ENCODE measurements around the gene CDHR3. TPM values are rescaled to one million over a fixed set of nuclear protein-coding genes. Genes with fewer than 3 reads are reported as not detected.

CDHR3 gene
- total and polyA plus RNA-seq, 10 of the 15 experiments (the other 5 are each of a cell fraction or from before 2014, with no cell fraction given) = 0.06 to 0.11 TPM; not detected in 8

GRCh38 chr7:106052681-106053080, 89.6 kb downstream of the CDHR3 start:
- Histone ChIP-seq H3K79me2 (ENCODE audit: control insufficient read depth, insufficient read depth, low read length) (no peaks in the 10 kb centered on the region), H3K27me3 (replicated peaks in 1 of 2; ENCODE audit: control insufficient read depth in 2 of 2, insufficient read depth in 2 of 2, low read length in 1 of 2) (0 out of 4 replicates have a peak, but pooled peaks cover 0 to 1% of the 10 kb centered on the region in 2 experiments), H3K4me2 (ENCODE audit: control insufficient read depth, insufficient read depth) (no peak overlapping the region), H3K4me3 (no peak overlapping the region), H3K27ac (ENCODE audit: control insufficient read depth, insufficient read depth) (no peak overlapping the region), H3K9me3 (replicated peaks; ENCODE audit: control insufficient read depth, insufficient read depth, low read length) (peaks cover 2% of the 10 kb centered on the region; the same call in 1 of the 3 replicates), H2AFZ (ENCODE audit: control insufficient read depth, low read depth, low read length) (no peak overlapping the region), H4K20me1 (ENCODE audit: control insufficient read depth, insufficient read depth) (no peaks in the 10 kb centered on the region), H3K36me3 (ENCODE audit: control insufficient read depth in 2 of 2, insufficient read depth in 2 of 2, low read length in 1 of 2) (no peaks in the 10 kb centered on the region), H3K9ac (ENCODE audit: control insufficient read depth, insufficient read depth, low read length) (no peak overlapping the region), H3K4me1 (ENCODE audit: control insufficient read depth, insufficient read depth, low read length) (peaks cover 13% of the 10 kb centered on the region)
- ChIA-PET POLR2A (interaction anchor here (0.7 kb wide), 1 partner anchor 245 kb away, joined by 3 read pairs; no protein-coding TSS in a partner anchor), CTCF (interaction anchor here (0.6 to 3.1 kb wide), 2 partner anchors 113 to 355 kb away, joined by 3 to 12 read pairs; no protein-coding TSS in a partner anchor), RAD21 (ENCODE audit: unreplicated experiment) (no interaction called here), SMC1A (ENCODE audit: uncharacterized antibody, unreplicated experiment) (interaction anchor here (0.9 to 3.2 kb wide), 2 partner anchors 100 to 115 kb away, joined by 3 to 29 read pairs; no protein-coding TSS in a partner anchor)
- 24% methylated on average over 2 of the region's 2 CpGs for WGBS (ENCODE audit: insufficient coverage, insufficient replicate concordance, low lambda C conversion rate, missing lambda C conversion rate)
- TF ChIP-seq NFXL1 (IDR thresholded peaks at IDR 0.05; ENCODE audit: borderline replicate concordance) (no peak), PBX3 (IDR thresholded peaks at IDR 0.05; ENCODE audit: insufficient replicate concordance, low read depth, low read length) (no peak), USF1 (IDR thresholded peaks at IDR 0.05; ENCODE audit: borderline replicate concordance, extremely low read length, insufficient read depth, low read depth, low read length) (no peak), IRF3 (IDR thresholded peaks at IDR 0.05) (no peak), FOXK2 (IDR thresholded peaks at IDR 0.05) (no peak), NFIC (IDR thresholded peaks at IDR 0.05; ENCODE audit: low read depth, low read length) (no peak), CBFB (IDR thresholded peaks at IDR 0.05; ENCODE audit: low read depth) (no peak)
- in situ Hi-C loops (cut with MboI) (no loop called here), intact Hi-C loops (cut with micrococcal nuclease; ENCODE audit: unreplicated experiment) (loop anchor here (10.0 kb wide), 1 partner anchor 412 kb away; no protein-coding TSS in a partner anchor)
- ATAC-seq = no peak
- FAIRE-seq = no peak
- BruUV-seq (replicated peaks) = no TSS peak
- DNase-seq (ENCODE audit: low read depth, low spot score) = no peak

Measured in GM12878 (cell line).